ENCODE data around the gene FAXC. TPM values are rescaled to one million over a fixed set of nuclear protein-coding genes. Genes with fewer than 3 reads are reported as not detected.

The FAXC gene
- total and polyA plus RNA-seq, 2 of the 13 experiments (the other 11 are each of a cell fraction or from before 2014, with no cell fraction given), result 0.11 to 0.63 TPM

DNA sequence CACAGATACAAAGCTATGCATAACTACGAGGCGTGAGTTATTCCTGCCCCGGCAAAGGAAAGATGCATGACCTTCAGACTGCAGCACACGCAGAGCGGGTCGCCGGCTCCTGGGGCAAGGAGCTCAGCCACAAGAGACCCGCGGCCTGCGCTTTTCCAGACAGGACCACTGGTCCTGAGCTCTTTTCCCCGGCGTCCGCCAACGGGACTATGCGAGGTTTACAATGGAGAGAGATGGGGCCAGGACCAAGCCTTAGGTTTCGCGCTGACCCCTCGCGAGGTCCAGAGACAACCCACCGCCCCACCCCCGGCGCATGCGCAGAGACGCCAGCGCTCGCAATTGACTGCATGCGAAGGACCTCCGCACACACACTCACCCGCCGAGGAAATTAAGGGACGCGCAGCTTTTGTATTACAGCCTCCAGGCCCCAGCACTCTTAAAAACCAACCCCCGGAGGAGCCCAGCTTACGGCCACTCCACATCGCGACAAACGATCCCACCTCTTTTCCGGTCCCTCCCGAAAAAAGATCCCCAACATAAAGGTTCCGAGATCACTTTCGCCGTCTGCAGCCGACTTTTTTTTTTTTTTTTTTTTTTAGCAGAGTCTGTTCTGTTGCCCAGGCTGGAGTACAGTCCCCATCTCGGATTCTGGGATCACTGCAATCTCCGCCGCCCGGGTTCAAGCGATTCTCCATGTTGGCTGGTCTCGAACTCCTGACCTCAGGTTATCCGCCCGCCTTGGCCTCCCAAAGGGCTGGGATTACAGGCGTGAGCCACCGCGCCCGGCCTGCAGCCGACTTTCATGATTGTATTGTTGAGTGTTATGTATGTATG, 44.4 kb upstream of the FAXC start, which contains the start of gene COQ3 (continued):
- TF ChIP-seq, protein P1, sequence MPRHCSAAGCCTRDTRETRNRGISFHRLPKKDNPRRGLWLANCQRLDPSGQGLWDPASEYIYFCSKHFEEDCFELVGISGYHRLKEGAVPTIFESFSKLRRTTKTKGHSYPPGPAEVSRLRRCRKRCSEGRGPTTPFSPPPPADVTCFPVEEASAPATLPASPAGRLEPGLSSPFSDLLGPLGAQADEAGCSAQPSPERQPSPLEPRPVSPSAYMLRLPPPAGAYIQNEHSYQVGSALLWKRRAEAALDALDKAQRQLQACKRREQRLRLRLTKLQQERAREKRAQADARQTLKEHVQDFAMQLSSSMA (CRISPR knock-in tag; IDR thresholded peaks at IDR 0.05), result 0 out of 2 replicates have a peak, but pooled peaks have one; percentile 46
- TF ChIP-seq, protein P2, sequence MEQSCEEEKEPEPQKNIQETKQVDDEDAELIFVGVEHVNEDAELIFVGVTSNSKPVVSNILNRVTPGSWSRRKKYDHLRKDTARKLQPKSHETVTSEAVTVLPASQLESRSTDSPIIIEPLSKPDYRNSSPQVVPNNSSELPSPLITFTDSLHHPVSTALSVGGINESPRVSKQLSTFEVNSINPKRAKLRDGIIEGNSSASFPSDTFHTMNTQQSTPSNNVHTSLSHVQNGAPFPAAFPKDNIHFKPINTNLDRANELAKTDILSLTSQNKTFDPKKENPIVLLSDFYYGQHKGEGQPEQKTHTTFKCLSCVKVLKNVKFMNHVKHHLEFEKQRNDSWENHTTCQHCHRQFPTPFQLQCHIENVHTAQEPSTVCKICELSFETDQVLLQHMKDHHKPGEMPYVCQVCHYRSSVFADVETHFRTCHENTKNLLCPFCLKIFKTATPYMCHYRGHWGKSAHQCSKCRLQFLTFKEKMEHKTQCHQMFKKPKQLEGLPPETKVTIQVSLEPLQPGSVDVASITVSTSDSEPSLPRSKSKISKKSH (CRISPR knock-in tag; IDR thresholded peaks at IDR 0.05; ENCODE audit: borderline replicate concordance), result peak; percentile 72; the same call in 1 of the 2 replicates
- TF ChIP-seq ZNF556 (CRISPR knock-in tag; IDR thresholded peaks at IDR 0.05; ENCODE audit: borderline replicate concordance) (peak; percentile 94; the same call in 1 of the 2 replicates), FOXJ3 (CRISPR knock-in tag; IDR thresholded peaks at IDR 0.05; ENCODE audit: borderline replicate concordance) (peak; percentile 23; the same call in 1 of the 2 replicates), ARNTL (CRISPR knock-in tag; IDR thresholded peaks at IDR 0.05) (peak; percentile 38; the same call in 1 of the 2 replicates), RAD21 (CRISPR knock-in tag; IDR thresholded peaks at IDR 0.05) (0 out of 2 replicates have a peak, but pooled peaks have one; percentile 50), ZNF264 (CRISPR knock-in tag; IDR thresholded peaks at IDR 0.05) (0 out of 2 replicates have a peak, but pooled peaks have one; percentile 41), ETV5 (CRISPR knock-in tag; IDR thresholded peaks at IDR 0.05; ENCODE audit: borderline replicate concordance) (peak; percentile 90), POLR2AphosphoS2 (IDR thresholded peaks at IDR 0.05; ENCODE audit: low read depth, low read length) (no peak), ZFP36L2 (CRISPR knock-in tag; IDR thresholded peaks at IDR 0.05) (no peak), PRPF4 (IDR thresholded peaks at IDR 0.05; ENCODE audit: low read depth, low read length, poor library complexity, severe bottlenecking) (no peak), ZNF441 (CRISPR knock-in tag; IDR thresholded peaks at IDR 0.05; ENCODE audit: borderline replicate concordance) (no peak; the same call in 1 of the 2 replicates), NCOA5 (CRISPR knock-in tag; IDR thresholded peaks at IDR 0.05) (no peak), PAX8 (CRISPR knock-in tag; IDR thresholded peaks at IDR 0.05; ENCODE audit: borderline replicate concordance) (0 out of 2 replicates have a peak, but pooled peaks have one; percentile 72), ZKSCAN5 (CRISPR knock-in tag; IDR thresholded peaks at IDR 0.05) (no peak), GATAD1 (CRISPR knock-in tag; IDR thresholded peaks at IDR 0.05) (peak; percentile 73), ZMYM4 (CRISPR knock-in tag; IDR thresholded peaks at IDR 0.05) (peak; percentile 85), XRCC5 (optimal IDR thresholded peaks at IDR 0.05; ENCODE audit: low read length) (no peak), ZBTB1 (CRISPR knock-in tag; IDR thresholded peaks at IDR 0.05; ENCODE audit: borderline replicate concordance) (no peak)
- TF ChIP-seq, protein P3, sequence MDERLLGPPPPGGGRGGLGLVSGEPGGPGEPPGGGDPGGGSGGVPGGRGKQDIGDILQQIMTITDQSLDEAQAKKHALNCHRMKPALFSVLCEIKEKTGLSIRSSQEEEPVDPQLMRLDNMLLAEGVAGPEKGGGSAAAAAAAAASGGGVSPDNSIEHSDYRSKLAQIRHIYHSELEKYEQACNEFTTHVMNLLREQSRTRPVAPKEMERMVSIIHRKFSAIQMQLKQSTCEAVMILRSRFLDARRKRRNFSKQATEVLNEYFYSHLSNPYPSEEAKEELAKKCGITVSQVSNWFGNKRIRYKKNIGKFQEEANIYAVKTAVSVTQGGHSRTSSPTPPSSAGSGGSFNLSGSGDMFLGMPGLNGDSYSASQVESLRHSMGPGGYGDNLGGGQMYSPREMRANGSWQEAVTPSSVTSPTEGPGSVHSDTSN (CRISPR knock-in tag; IDR thresholded peaks at IDR 0.05), result no peak
- TF ChIP-seq, protein P4, sequence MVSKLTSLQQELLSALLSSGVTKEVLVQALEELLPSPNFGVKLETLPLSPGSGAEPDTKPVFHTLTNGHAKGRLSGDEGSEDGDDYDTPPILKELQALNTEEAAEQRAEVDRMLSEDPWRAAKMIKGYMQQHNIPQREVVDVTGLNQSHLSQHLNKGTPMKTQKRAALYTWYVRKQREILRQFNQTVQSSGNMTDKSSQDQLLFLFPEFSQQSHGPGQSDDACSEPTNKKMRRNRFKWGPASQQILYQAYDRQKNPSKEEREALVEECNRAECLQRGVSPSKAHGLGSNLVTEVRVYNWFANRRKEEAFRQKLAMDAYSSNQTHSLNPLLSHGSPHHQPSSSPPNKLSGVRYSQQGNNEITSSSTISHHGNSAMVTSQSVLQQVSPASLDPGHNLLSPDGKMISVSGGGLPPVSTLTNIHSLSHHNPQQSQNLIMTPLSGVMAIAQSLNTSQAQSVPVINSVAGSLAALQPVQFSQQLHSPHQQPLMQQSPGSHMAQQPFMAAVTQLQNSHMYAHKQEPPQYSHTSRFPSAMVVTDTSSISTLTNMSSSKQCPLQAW (CRISPR knock-in tag; IDR thresholded peaks at IDR 0.05), result 0 out of 2 replicates have a peak, but pooled peaks have one; percentile 32
- TF ChIP-seq, protein P5, sequence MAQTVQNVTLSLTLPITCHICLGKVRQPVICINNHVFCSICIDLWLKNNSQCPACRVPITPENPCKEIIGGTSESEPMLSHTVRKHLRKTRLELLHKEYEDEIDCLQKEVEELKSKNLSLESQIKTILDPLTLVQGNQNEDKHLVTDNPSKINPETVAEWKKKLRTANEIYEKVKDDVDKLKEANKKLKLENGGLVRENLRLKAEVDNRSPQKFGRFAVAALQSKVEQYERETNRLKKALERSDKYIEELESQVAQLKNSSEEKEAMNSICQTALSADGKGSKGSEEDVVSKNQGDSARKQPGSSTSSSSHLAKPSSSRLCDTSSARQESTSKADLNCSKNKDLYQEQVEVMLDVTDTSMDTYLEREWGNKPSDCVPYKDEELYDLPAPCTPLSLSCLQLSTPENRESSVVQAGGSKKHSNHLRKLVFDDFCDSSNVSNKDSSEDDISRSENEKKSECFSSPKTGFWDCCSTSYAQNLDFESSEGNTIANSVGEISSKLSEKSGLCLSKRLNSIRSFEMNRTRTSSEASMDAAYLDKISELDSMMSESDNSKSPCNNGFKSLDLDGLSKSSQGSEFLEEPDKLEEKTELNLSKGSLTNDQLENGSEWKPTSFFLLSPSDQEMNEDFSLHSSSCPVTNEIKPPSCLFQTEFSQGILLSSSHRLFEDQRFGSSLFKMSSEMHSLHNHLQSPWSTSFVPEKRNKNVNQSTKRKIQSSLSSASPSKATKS (CRISPR knock-in tag; IDR thresholded peaks at IDR 0.05), result 0 out of 2 replicates have a peak, but pooled peaks have one; percentile 70
